A673 (cell line): Measurements from ENCODE around the gene ZFTA.

Source experiments
- CTCF ChIP-seq: fragments of 300-800, 200-600 bp; sonication (generic); conservative IDR thresholded peaks from 2 replicates; pipeline ENCODE4 v1.5.1; 2017; ENCODE audit warnings: low read depth, mild to moderate bottlenecking, antibody characterized with exemption, low read length, moderate library complexity, mixed read lengths
- EZH2 ChIP-seq: fragments of 200-600 bp; sonication (generic); IDR thresholded peaks from 2 replicates; pipeline ENCODE4 v1.6.1; 2017; ENCODE audit warnings: borderline replicate concordance, low read depth, mild to moderate bottlenecking, mixed read lengths, antibody characterized with exemption, low read length; ENCODE audit not compliant: poor library complexity, severe bottlenecking

- no peak for TF ChIP-seq EZH2
- no peak for TF ChIP-seq CTCF
Observed at GRCh38 chr11:63814383-63814736, 45.8 kb upstream of the ZFTA start.
